ENCODE measurements around the gene RHOF.

DNA sequence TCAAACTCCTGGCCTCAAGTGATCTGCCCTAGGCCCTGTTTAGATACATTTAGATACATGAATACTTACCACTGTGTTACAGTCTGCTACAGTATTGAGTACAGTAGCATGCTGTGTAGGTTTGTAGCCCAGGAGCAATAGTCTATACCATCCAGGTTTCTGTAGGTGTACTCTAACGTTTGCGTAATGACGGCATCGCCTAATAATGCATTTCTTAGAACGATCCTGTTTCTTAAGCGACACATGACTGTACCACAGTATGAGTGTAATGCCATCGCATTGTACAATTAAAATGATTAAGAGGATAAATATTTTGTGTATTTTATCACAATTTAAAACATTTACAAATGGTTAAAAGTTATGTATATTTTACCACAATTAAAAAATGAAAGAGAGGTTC is 62.0 kb downstream of the RHOF start:
- TF ChIP-seq, protein P1, sequence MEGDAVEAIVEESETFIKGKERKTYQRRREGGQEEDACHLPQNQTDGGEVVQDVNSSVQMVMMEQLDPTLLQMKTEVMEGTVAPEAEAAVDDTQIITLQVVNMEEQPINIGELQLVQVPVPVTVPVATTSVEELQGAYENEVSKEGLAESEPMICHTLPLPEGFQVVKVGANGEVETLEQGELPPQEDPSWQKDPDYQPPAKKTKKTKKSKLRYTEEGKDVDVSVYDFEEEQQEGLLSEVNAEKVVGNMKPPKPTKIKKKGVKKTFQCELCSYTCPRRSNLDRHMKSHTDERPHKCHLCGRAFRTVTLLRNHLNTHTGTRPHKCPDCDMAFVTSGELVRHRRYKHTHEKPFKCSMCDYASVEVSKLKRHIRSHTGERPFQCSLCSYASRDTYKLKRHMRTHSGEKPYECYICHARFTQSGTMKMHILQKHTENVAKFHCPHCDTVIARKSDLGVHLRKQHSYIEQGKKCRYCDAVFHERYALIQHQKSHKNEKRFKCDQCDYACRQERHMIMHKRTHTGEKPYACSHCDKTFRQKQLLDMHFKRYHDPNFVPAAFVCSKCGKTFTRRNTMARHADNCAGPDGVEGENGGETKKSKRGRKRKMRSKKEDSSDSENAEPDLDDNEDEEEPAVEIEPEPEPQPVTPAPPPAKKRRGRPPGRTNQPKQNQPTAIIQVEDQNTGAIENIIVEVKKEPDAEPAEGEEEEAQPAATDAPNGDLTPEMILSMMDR (IDR thresholded peaks at IDR 0.05): no peak
- no peak for TF ChIP-seq POLR2A (IDR thresholded peaks at IDR 0.05)
- no peak for TF ChIP-seq POLR2AphosphoS5 (IDR thresholded peaks at IDR 0.05)

Data from prostate gland (tissue), 2 donors.